MCF 10A (cell line): Measurements from ENCODE around the gene ZNRF3. TPM values are rescaled to one million over a fixed set of nuclear protein-coding genes. Genes with fewer than 3 reads are reported as not detected.
"Not testable (repeated sequence)": the region's sequence is repeated elsewhere in the genome, so short reads cannot be mapped to it uniquely, and the experiment has no call there.

Experiments used
- BruUV-seq: library from RNA; stranded (reverse); fragments of 400-500 nt; replicated peaks from 2 replicates; lab custom pipeline; 2021; lab: Mats Ljungman, UMichigan
- CTCF ChIA-PET: fragments of 300-600 bp; sonication (Branson Sonifier 250); formaldehyde crosslinking; extraction: SDS; loops from one replicate; lab custom pipeline; 2021; ENCODE audit warnings: antibody characterized with exemption, inconsistent platforms; lab: Yijun Ruan, JAX
- POLR2A ChIA-PET: fragments of 300-600, 350-650 bp; sonication (Branson Sonifier 250); formaldehyde crosslinking; extraction: SDS; loops from one replicate; lab custom pipeline; 2020; ENCODE audit warnings: antibody characterized with exemption, inconsistent platforms; lab: Yijun Ruan, JAX
- DNase-seq: peaks from one replicate; pipeline ENCODE4 v3.0.0-alpha.2; 2018; ENCODE audit not compliant: unreplicated experiment
- H3K27ac Mint-ChIP-seq: one replicate; pipeline ENCODE4 v1.8.0; 2022; ENCODE audit warnings: mild to moderate bottlenecking, low read depth, mixed read lengths; ENCODE audit not compliant: unreplicated experiment
- H3K27me3 Mint-ChIP-seq: one replicate; pipeline ENCODE4 v1.8.0; 2022; ENCODE audit warnings: mixed read lengths; ENCODE audit not compliant: insufficient read depth, unreplicated experiment
- H3K36me3 Mint-ChIP-seq: one replicate; pipeline ENCODE4 v1.8.0; 2022; ENCODE audit warnings: mild to moderate bottlenecking, moderate library complexity, mixed read lengths; ENCODE audit not compliant: insufficient read depth, unreplicated experiment
- H3K4me1 Mint-ChIP-seq: one replicate; pipeline ENCODE4 v1.8.0; 2022; ENCODE audit warnings: mixed read lengths; ENCODE audit not compliant: insufficient read depth, unreplicated experiment
- H3K4me3 Mint-ChIP-seq: one replicate; pipeline ENCODE4 v1.8.0; 2022; ENCODE audit warnings: mild to moderate bottlenecking, moderate library complexity, mixed read lengths; ENCODE audit not compliant: unreplicated experiment
- H3K9me3 Mint-ChIP-seq: one replicate; pipeline ENCODE4 v1.8.0; 2022; ENCODE audit warnings: mixed read lengths; ENCODE audit not compliant: unreplicated experiment
- CTCF ChIP-seq: fragments of 200-600 bp; IDR thresholded peaks from one replicate; pipeline ENCODE4 v1.8.0; 2022; ENCODE audit warnings: antibody characterized with exemption, mild to moderate bottlenecking; ENCODE audit not compliant: unreplicated experiment
- intact Hi-C: fragments of 100-400 bp; cut with micrococcal nuclease; formaldehyde crosslinking; loops from 2 replicates; pipeline ENCODE4 v1.14.1; 2022
- total RNA-seq: library from RNA; stranded (reverse); gene quantifications from 2 replicates; pipeline ENCODE4 v1.2.3, GENCODE V29; 2022

The ZNRF3 gene
- total RNA-seq, 1 experiment from 2014 or later, result 7.1 TPM

GRCh38 chr22:28864878-28865596 lies 18.3 kb upstream of the ZNRF3 start:
- intact Hi-C loops, result no loop called here
- POLR2A ChIA-PET, result no interaction called here
- CTCF ChIA-PET, result interaction anchor here (1.2 kb wide), 1 partner anchor 176 kb away, joined by 5 read pairs; no protein-coding TSS in a partner anchor

GRCh38 chr22:28867191-28867590 lies 16.2 kb upstream of the ZNRF3 start:
- DNase-seq, result no peak
- no peaks in the 10 kb centered on the region for H3K9me3 Mint-ChIP-seq
- no peak overlapping the region for H3K27ac Mint-ChIP-seq
- POLR2A ChIA-PET, result no interaction called here
- H3K4me1 Mint-ChIP-seq, result no peaks in the 10 kb centered on the region
- intact Hi-C loops, result no loop called here
- TF ChIP-seq CTCF, result no peak
- CTCF ChIA-PET, result interaction anchor here (0.7 kb wide), 1 partner anchor 11 kb away, joined by 3 read pairs; no protein-coding TSS in a partner anchor
- H3K4me3 Mint-ChIP-seq, result no peak overlapping the region
- no peaks in the 10 kb centered on the region for H3K36me3 Mint-ChIP-seq
- BruUV-seq, result no TSS peak
- no peaks in the 10 kb centered on the region for H3K27me3 Mint-ChIP-seq

More at GRCh38 chr22:28864878-28865596, 18.3 kb upstream of the ZNRF3 start:
- no peak overlapping the region for H3K27ac Mint-ChIP-seq
- no peaks in the 10 kb centered on the region for H3K27me3 Mint-ChIP-seq
- no peak for TF ChIP-seq CTCF
- no peaks in the 10 kb centered on the region for H3K9me3 Mint-ChIP-seq
- no peaks in the 10 kb centered on the region for H3K4me1 Mint-ChIP-seq
- H3K36me3 Mint-ChIP-seq, result no peaks in the 10 kb centered on the region
- BruUV-seq, result no TSS peak
- DNase-seq, result no peak
- no peak overlapping the region for H3K4me3 Mint-ChIP-seq

GRCh38 chr22:28868389-28868788 lies 15.0 kb upstream of the ZNRF3 start:
- H3K27ac Mint-ChIP-seq, H3K4me3 Mint-ChIP-seq, BruUV-seq, intact Hi-C loops, H3K4me1 Mint-ChIP-seq, H3K36me3 Mint-ChIP-seq, H3K9me3 Mint-ChIP-seq, H3K27me3 Mint-ChIP-seq, DNase-seq: not testable (repeated sequence)
- ChIA-PET CTCF (interaction anchor here (0.6 to 0.7 kb wide), 6 partner anchors 11 to 1540 kb away, joined by 3 to 6 read pairs (median 3); no protein-coding TSS in a partner anchor), POLR2A (interaction anchor here (0.5 to 1.1 kb wide), 2 partner anchors 16 to 159 kb away, joined by 3 to 4 read pairs; no protein-coding TSS in a partner anchor)

- no peak overlapping the region for H3K27ac Mint-ChIP-seq
- H3K4me1 Mint-ChIP-seq, result no peaks in the 10 kb centered on the region
- no peaks in the 10 kb centered on the region for H3K27me3 Mint-ChIP-seq
- H3K36me3 Mint-ChIP-seq, result no peaks in the 10 kb centered on the region
- intact Hi-C loops, result no loop called here
- POLR2A ChIA-PET, result no interaction called here
- no peak overlapping the region for H3K4me3 Mint-ChIP-seq
- H3K9me3 Mint-ChIP-seq, result no peaks in the 10 kb centered on the region
- TF ChIP-seq CTCF, result no peak
- BruUV-seq, result no TSS peak
- DNase-seq, result no peak
- CTCF ChIA-PET, result interaction anchor here (0.7 to 1.2 kb wide), 3 partner anchors 14 to 40 kb away, joined by 4 read pairs; no protein-coding TSS in a partner anchor
These were observed 13.6 kb upstream of the ZNRF3 start for GRCh38 chr22:28869736-28870135.
